Sigmoid colon (tissue), 7 donors: Measurements from ENCODE around the gene NUTF2. TPM values are rescaled to one million over a fixed set of nuclear protein-coding genes. Genes with fewer than 3 reads are reported as not detected.
A peak's percentile ranks its signal among the peaks of the same experiment; 100 is the strongest.

Experiments
- DNase-seq: peaks from one replicate; pipeline ENCODE4 v3.0.0-alpha.2; 2019
- H3K27ac ChIP-seq, 4 donors: fragments of 200-600 bp; sonication (generic); one replicate each; pipeline ENCODE4 v1.5.1; 2016 to 2019; ENCODE audit warnings: mild to moderate bottlenecking in 1 of 4
- H3K27me3 ChIP-seq, 3 donors: fragments of 200-600 bp; sonication (generic); one replicate each; pipeline ENCODE4 v1.5.1; 2019; ENCODE audit warnings: mild to moderate bottlenecking in 1 of 3
- H3K36me3 ChIP-seq, 4 donors: fragments of 200-600 bp; sonication (generic); one replicate each; pipeline ENCODE4 v1.5.1; 2016 to 2019
- H3K4me1 ChIP-seq, 4 donors: fragments of 200-600 bp; sonication (generic); one replicate each; pipeline ENCODE4 v1.5.1; 2017 to 2019
- H3K4me3 ChIP-seq, 4 donors: fragments of 200-600 bp; sonication (generic); one replicate each; pipeline ENCODE4 v1.5.1; 2017 to 2019; ENCODE audit warnings: mild to moderate bottlenecking in 2 of 4, moderate library complexity in 1 of 4
- H3K9me3 ChIP-seq, 4 donors: fragments of 200-600 bp in 3 of 4; sonication (generic) in 3 of 4; one replicate each; pipeline versions ENCODE4 v1.5.1 to v1.6.1; 2013 to 2019
- CTCF ChIP-seq, 4 experiments: fragments of 450-650 bp in 3 of 4; fragments of 200-600 bp in 1 of 4; IDR thresholded peaks; one replicate each; pipeline ENCODE4 v1.5.1; 2016 to 2019; ENCODE audit warnings: antibody characterized with exemption in 4 of 4, mild to moderate bottlenecking in 3 of 4, moderate library complexity in 2 of 4
- EP300 ChIP-seq, 4 donors: sonication (generic); formaldehyde crosslinking; IDR thresholded peaks; one replicate each; pipeline ENCODE4 v1.6.1; 2017; ENCODE audit warnings: antibody characterized with exemption in 4 of 4
- POLR2A ChIP-seq, 2 donors: fragments of 450-650 bp; IDR thresholded peaks; one replicate each; pipeline ENCODE4 v1.6.1; 2016; ENCODE audit warnings: antibody characterized with exemption in 2 of 2, mild to moderate bottlenecking in 2 of 2, moderate library complexity in 2 of 2
- POLR2AphosphoS5 ChIP-seq, 4 donors: sonication (generic); formaldehyde crosslinking; IDR thresholded peaks; one replicate each; pipeline ENCODE4 v1.6.1; 2017; ENCODE audit warnings: antibody characterized with exemption in 4 of 4
- WGBS, 2 donors: extraction: QIAGEN DNeasy Blood & Tissue Kit; methylation state at CpG; one replicate each; pipeline ENCODE4 v1.1.7; 2013; 5-methylcytosine and 5-hydroxymethylcytosine counted together
- intact Hi-C: fragments of 100-400 bp; cut with DNase I; formaldehyde crosslinking; loops from one replicate; pipeline ENCODE4 v1.15.1; 2023
- polyA plus RNA-seq, 3 donors: library from polyadenylated mRNA; stranded (reverse); fragments of 200-250 nt; gene quantifications; one replicate each; pipeline ENCODE4 v1.2.3, GENCODE V29; 2013
- total RNA-seq, 4 donors: library from RNA; depleted of rRNA; stranded (reverse); fragments of >200 nt; gene quantifications; one replicate each; pipeline ENCODE4 v1.1.0, GENCODE V29; 2016
- donor health status: healthy with polysubstance abuse.
- donor health status: Bipolar disorder and iron deficiency.
- donor health status: healthy.

NUTF2 gene
- total and polyA plus RNA-seq, 7 donors, result 50.8 to 115 (median 93.8) TPM

GRCh38 chr16:67897231-67897630 lies 50.5 kb downstream of the NUTF2 start:
- Histone ChIP-seq H3K4me1 (peaks cover 0 to 40% (median 36%) of the 10 kb centered on the region in 4 donors), H3K27ac (peak overlapping the region in 2 of 4 donors; percentile 33 to 47), H3K4me3 (no peak overlapping the region), H3K27me3 (no peaks in the 10 kb centered on the region), H3K9me3 (no peaks in the 10 kb centered on the region), H3K36me3 (peaks cover 0 to 3% (median 0%) of the 10 kb centered on the region in 4 donors)
- TF ChIP-seq EP300 (IDR thresholded peaks at IDR 0.05) (no peak), CTCF (IDR thresholded peaks at IDR 0.05) (no peak), POLR2A (IDR thresholded peaks at IDR 0.05) (no peak), POLR2AphosphoS5 (IDR thresholded peaks at IDR 0.05) (no peak)
- DNase-seq, result no peak
- intact Hi-C loops, result no loop called here
- WGBS, 2 donors, result 92 to 94% methylated on average over 3 of the region's 3 CpGs

DNA sequence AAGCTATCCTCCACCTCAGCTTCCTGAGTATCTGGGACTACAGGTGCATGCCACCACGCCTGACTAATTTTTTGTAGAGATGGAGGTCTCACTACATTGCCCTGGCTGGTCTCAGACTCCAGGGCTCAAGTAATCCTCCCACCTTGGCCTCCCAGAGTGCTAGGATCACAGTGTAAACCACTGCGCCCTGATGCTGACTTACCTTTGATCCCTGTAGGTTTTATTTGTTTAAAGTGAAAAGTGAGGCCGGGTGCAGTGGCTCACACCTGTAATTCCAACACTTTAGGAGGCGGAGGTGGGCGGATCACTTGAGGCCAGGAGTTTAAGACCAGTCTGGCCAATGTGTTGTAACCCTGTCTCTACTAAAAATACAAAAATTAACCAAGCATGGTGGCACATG lies 55.0 kb downstream of the NUTF2 start:
- H3K9me3 ChIP-seq, result no peaks in the 10 kb centered on the region
- H3K4me3 ChIP-seq, result no peak overlapping the region
- intact Hi-C loops, result no loop called here
- DNase-seq, result no peak
- H3K36me3 ChIP-seq, result peaks cover 0 to 11% (median 0%) of the 10 kb centered on the region in 4 donors
- no peak for TF ChIP-seq POLR2AphosphoS5 (IDR thresholded peaks at IDR 0.05)
- no peak for TF ChIP-seq CTCF (IDR thresholded peaks at IDR 0.05)
- TF ChIP-seq EP300 (IDR thresholded peaks at IDR 0.05), result no peak
- no peak for TF ChIP-seq POLR2A (IDR thresholded peaks at IDR 0.05)
- 30 to 72% methylated on average over 5 of the region's 5 CpGs for WGBS, 2 donors
- peaks cover 0 to 11% (median 4%) of the 10 kb centered on the region in 4 donors for H3K4me1 ChIP-seq
- no peak overlapping the region for H3K27ac ChIP-seq
- H3K27me3 ChIP-seq, result no peaks in the 10 kb centered on the region

DNA sequence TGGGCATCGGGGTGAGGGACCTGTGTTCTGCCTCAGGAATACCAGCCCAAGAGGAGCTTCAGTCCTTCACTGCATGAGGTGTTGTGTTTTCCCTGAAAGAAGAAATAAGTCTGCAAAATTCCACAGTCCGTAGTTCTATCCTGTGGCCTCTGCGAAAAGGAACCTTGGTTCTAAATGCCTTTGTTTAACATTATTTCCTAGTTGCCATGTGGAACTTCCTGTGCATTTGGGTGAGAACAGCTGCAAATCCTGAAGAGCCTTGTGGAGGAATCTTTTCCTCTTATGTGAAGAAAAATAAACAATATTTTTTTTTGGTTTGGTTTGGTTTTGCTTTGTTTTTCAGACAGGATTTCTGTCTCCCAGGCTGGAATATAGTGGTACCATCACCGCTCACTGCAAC lies 56.1 kb downstream of the NUTF2 start:
- H3K36me3 ChIP-seq, result peaks cover 0 to 11% (median 0%) of the 10 kb centered on the region in 4 donors
- H3K4me1 ChIP-seq, result no peaks in the 10 kb centered on the region
- H3K27me3 ChIP-seq, result no peaks in the 10 kb centered on the region
- intact Hi-C loops, result no loop called here
- H3K9me3 ChIP-seq, result no peaks in the 10 kb centered on the region
- DNase-seq, result no peak
- TF ChIP-seq POLR2A (IDR thresholded peaks at IDR 0.05) (no peak), EP300 (IDR thresholded peaks at IDR 0.05) (no peak), CTCF (IDR thresholded peaks at IDR 0.05) (no peak), POLR2AphosphoS5 (IDR thresholded peaks at IDR 0.05) (no peak)
- WGBS, 2 donors, result 83 to 88% methylated on average over 4 of the region's 4 CpGs
- no peak overlapping the region for H3K4me3 ChIP-seq
- H3K27ac ChIP-seq, result no peak overlapping the region

- WGBS, 2 donors, result 92% methylated on average over 11 of the region's 11 CpGs
- no peak for TF ChIP-seq POLR2AphosphoS5 (IDR thresholded peaks at IDR 0.05)
- Histone ChIP-seq H3K27me3 (no peaks in the 10 kb centered on the region), H3K27ac (no peak overlapping the region), H3K9me3 (no peaks in the 10 kb centered on the region), H3K4me1 (peaks cover 0 to 4% (median 0%) of the 10 kb centered on the region in 4 donors), H3K4me3 (no peak overlapping the region), H3K36me3 (peaks cover 0 to 47% (median 19%) of the 10 kb centered on the region in 4 donors)
- DNase-seq, result no peak
- intact Hi-C loops, result no loop called here
Measured at GRCh38 chr16:67907397-67908180, 60.9 kb downstream of the NUTF2 start.

DNA sequence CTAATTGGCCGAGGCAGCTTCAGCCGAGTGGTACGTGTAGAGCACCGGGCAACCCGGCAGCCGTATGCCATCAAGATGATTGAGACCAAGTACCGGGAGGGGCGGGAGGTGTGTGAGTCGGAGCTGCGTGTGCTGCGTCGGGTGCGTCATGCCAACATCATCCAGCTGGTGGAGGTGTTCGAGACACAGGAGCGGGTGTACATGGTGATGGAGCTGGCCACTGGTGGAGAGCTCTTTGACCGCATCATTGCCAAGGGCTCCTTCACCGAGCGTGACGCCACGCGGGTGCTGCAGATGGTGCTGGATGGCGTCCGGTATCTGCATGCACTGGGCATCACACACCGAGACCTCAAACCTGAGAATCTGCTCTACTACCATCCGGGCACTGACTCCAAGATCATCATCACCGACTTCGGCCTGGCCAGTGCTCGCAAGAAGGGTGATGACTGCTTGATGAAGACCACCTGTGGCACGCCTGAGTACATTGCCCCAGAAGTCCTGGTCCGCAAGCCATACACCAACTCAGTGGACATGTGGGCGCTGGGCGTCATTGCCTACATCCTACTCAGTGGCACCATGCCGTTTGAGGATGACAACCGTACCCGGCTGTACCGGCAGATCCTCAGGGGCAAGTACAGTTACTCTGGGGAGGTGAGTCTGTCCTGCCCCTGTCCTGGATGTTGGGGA lies 62.5 kb downstream of the NUTF2 start:
- DNase-seq, result no peak
- Histone ChIP-seq H3K4me3 (no peak overlapping the region), H3K36me3 (peaks cover 0 to 47% (median 20%) of the 10 kb centered on the region in 4 donors), H3K27me3 (no peaks in the 10 kb centered on the region), H3K4me1 (peaks cover 0 to 4% (median 0%) of the 10 kb centered on the region in 4 donors), H3K27ac (no peak overlapping the region), H3K9me3 (no peaks in the 10 kb centered on the region)
- TF ChIP-seq POLR2A (IDR thresholded peaks at IDR 0.05) (no peak), EP300 (IDR thresholded peaks at IDR 0.05) (no peak), CTCF (IDR thresholded peaks at IDR 0.05) (no peak), POLR2AphosphoS5 (IDR thresholded peaks at IDR 0.05) (no peak)
- intact Hi-C loops, result no loop called here
- WGBS, 2 donors, result 97% methylated on average over 36 of the region's 36 CpGs
